ENCODE results near the gene SLC6A11.

- TF ChIP-seq CTCF (IDR thresholded peaks at IDR 0.05 in 8 of 11, conservative IDR thresholded peaks at IDR 0.05 in 3 of 11) (no peak), POLR2AphosphoS5 (IDR thresholded peaks at IDR 0.05) (no peak)
Observed at GRCh38 chr3:10974131-10974530, 158.1 kb downstream of the SLC6A11 start.
